ENCODE data around the gene FGFRL1. TPM values are rescaled to one million over a fixed set of nuclear protein-coding genes. Genes with fewer than 3 reads are reported as not detected.

Gene FGFRL1
- total and polyA plus RNA-seq, 2 experiments from 2014 or later = 10.8 to 58.7 TPM

DNA sequence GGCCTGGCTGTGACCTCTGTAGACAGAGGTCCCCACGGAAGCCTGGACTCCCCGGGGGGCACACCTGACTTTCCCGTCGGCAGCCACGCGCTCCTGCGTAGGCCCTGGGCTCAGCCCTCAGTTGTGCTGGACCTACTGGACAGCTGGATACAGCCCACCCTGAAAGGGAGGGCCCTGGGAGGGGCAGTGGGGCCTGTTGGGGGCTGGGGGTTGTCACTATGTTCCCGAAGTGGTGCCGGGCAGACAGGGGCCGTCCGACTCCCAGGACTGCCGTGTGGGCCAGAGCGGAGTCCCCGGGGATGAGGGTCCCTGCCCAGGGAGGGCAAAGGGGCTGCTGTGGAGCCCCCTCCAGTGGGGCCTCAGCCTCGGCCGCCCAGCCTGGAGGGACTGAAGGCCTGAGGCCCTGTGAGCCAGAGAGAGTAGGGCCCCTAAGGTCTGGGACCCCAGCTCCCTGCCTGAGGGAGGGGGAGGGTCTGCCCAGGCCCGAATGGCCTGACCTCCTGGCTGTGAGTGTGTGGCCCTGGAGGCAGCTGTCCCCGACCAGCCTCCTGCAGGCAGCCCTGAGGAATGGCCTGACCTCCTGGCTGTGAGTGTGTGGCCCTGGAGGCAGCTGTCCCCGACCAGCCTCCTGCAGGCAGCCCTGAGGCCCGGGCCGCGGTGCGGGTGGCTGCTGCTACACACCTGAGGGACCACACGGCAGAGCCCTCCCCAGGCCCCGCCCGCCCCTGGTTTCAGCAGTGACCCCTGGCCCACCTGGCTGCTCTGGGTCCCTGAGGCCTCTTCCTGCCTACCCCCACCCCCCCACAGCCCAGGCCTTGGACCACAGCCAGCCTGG lies 25.8 kb downstream of the FGFRL1 start:
- H3K4me3 ChIP-seq = no peak overlapping the region
- no peaks in the 10 kb centered on the region for H3K9me2 ChIP-seq (ENCODE audit: insufficient read depth)
- H3F3A ChIP-seq (ENCODE audit: insufficient read depth) = peaks cover 6% of the 10 kb centered on the region; the same call in 1 of the 2 replicates
- peaks cover 46% of the 10 kb centered on the region for H3K4me1 ChIP-seq (ENCODE audit: insufficient read depth)
- H3K4me2 ChIP-seq (ENCODE audit: unreplicated experiment) = no peak overlapping the region
- H3K27me3 ChIP-seq (replicated peaks; ENCODE audit: insufficient read depth) = no peaks in the 10 kb centered on the region
- no peak overlapping the region for H2AFZ ChIP-seq
- H4K20me1 ChIP-seq (ENCODE audit: insufficient read depth) = no peaks in the 10 kb centered on the region
- no peak overlapping the region for H3K9ac ChIP-seq
- no peak for TF ChIP-seq EZH2phosphoT487 (IDR thresholded peaks at IDR 0.05; ENCODE audit: insufficient read depth, low read depth)
- TF ChIP-seq EZH2 (IDR thresholded peaks at IDR 0.05; ENCODE audit: insufficient read depth, poor library complexity, severe bottlenecking) = no peak
- H3K27ac ChIP-seq = no peak overlapping the region
- no peaks in the 10 kb centered on the region for H3K79me2 ChIP-seq (ENCODE audit: insufficient read depth)
- H3K9me3 ChIP-seq (ENCODE audit: low read depth) = no peaks in the 10 kb centered on the region
- H3K36me3 ChIP-seq (ENCODE audit: low read depth) = no peaks in the 10 kb centered on the region
- no peak for DNase-seq
- WGBS, 2 experiments (ENCODE audit: low coverage in 1 of 2, low lambda C conversion rate in 2 of 2, missing lambda C conversion rate in 2 of 2) = 91 to 94% methylated on average over 9 to 25 of the region's 26 CpGs
- in situ Hi-C loops (cut with MboI) = no loop called here

DNA sequence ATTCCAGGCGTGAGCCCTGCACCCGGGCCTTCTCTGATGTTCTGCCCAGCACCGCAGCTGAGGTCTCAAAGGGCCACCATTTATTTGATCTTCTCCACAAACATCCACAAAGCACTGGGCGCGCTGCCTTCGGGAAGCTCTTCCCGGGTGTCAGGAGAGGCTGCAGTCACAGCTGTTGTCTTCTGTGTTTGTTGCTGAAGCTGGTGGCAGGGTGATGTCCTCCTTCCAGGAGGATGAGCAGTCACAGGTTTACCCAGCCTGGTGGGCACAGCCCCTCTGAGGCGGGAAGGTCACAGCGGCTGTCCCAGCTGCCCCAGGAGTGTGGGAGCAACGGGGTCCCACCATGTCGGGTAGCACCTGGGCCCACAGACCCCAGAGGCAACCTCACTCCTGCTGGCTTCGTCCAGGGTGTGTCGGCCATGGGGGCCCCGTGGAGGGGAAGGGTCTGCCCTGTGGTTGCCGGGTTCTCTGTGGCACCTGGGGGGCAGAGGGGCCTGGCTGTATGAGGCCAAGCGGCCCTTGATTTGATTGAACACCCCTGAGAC lies 27.6 kb downstream of the FGFRL1 start:
- Histone ChIP-seq H3K4me1 (ENCODE audit: insufficient read depth) (peaks cover 43% of the 10 kb centered on the region), H3K27me3 (replicated peaks; ENCODE audit: insufficient read depth) (no peaks in the 10 kb centered on the region), H3K9me2 (ENCODE audit: insufficient read depth) (no peaks in the 10 kb centered on the region), H2AFZ (0 out of 2 replicates have a peak overlapping the region, but pooled peaks have one; percentile 76), H3K36me3 (ENCODE audit: low read depth) (no peaks in the 10 kb centered on the region), H4K20me1 (ENCODE audit: insufficient read depth) (no peaks in the 10 kb centered on the region), H3K9me3 (ENCODE audit: low read depth) (no peaks in the 10 kb centered on the region), H3F3A (ENCODE audit: insufficient read depth) (peaks cover 6% of the 10 kb centered on the region; the same call in 1 of the 2 replicates), H3K4me3 (no peak overlapping the region), H3K9ac (no peak overlapping the region), H3K27ac (no peak overlapping the region), H3K4me2 (ENCODE audit: unreplicated experiment) (no peak overlapping the region), H3K79me2 (ENCODE audit: insufficient read depth) (no peaks in the 10 kb centered on the region)
- in situ Hi-C loops (cut with MboI) = no loop called here
- 52 to 58% methylated on average over 13 to 16 of the region's 16 CpGs for WGBS, 2 experiments (ENCODE audit: low coverage in 1 of 2, low lambda C conversion rate in 2 of 2, missing lambda C conversion rate in 2 of 2)
- TF ChIP-seq EZH2phosphoT487 (IDR thresholded peaks at IDR 0.05; ENCODE audit: insufficient read depth, low read depth) = no peak
- no peak for TF ChIP-seq EZH2 (IDR thresholded peaks at IDR 0.05; ENCODE audit: insufficient read depth, poor library complexity, severe bottlenecking)
- DNase-seq = no peak

DNA sequence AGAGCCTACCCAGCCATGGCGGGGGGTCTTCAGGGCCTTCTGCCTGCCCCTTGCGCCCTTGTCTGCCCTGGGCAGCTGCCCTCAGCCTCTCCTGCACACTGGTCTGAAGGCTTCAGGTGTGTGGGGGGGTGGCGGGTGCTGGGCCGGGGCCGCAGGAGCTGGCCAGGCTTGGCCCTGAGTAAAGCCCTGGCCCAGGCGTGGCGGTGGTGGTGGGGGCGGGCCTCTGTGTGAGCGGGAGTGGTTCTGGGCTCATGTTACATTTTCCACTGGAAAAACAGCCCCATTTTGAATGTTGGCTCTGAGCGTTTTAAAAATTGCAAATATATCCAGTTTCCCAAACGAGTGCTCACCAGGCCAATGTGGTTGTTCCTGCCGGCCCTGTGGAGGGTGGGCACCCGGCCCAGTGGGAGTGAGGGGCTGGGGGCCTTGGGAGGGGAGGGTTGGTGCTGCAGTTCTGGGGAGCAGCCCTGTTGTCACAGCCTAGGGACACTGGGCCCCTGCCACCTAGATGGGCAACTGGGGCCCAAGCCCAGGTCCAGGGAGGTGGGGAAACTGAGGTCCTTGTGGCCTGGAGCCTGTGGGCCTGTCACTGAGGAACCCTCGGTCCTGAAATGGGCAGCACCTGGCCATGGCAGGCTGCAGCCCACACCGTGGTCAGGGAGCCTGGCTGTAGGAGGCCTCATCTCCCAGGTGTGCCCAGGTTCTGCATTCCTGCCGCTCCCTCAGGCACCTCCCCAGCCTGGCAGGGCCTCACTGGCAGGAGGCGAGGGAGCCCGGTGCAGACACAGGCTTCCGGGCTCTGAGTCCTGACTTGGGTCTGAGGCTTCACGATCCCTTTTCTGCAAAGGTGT lies 28.3 kb downstream of the FGFRL1 start:
- peak; percentile 78 for DNase-seq
- in situ Hi-C loops (cut with MboI) = no loop called here

More for the DNA sequence above, 28.3 kb downstream of the FGFRL1 start:
- Histone ChIP-seq H3F3A (ENCODE audit: insufficient read depth) (peaks cover 6% of the 10 kb centered on the region; the same call in 1 of the 2 replicates), H3K9me3 (ENCODE audit: low read depth) (no peaks in the 10 kb centered on the region), H3K9ac (peak overlapping the region; percentile 45; the same call in 1 of the 2 replicates), H3K36me3 (ENCODE audit: low read depth) (no peaks in the 10 kb centered on the region), H3K4me3 (no peak overlapping the region), H3K79me2 (ENCODE audit: insufficient read depth) (no peaks in the 10 kb centered on the region), H4K20me1 (ENCODE audit: insufficient read depth) (no peaks in the 10 kb centered on the region), H2AFZ (peak overlapping the region; percentile 76), H3K4me2 (ENCODE audit: unreplicated experiment) (no peak overlapping the region), H3K27me3 (replicated peaks; ENCODE audit: insufficient read depth) (no peaks in the 10 kb centered on the region), H3K27ac (peak overlapping the region; percentile 56), H3K4me1 (ENCODE audit: insufficient read depth) (peaks cover 46% of the 10 kb centered on the region), H3K9me2 (ENCODE audit: insufficient read depth) (no peaks in the 10 kb centered on the region)
- WGBS, 2 experiments (ENCODE audit: low coverage in 1 of 2, low lambda C conversion rate in 2 of 2, missing lambda C conversion rate in 2 of 2) = 52 to 55% methylated on average over 19 to 20 of the region's 20 CpGs
- TF ChIP-seq EZH2phosphoT487 (IDR thresholded peaks at IDR 0.05; ENCODE audit: insufficient read depth, low read depth) (no peak), EZH2 (IDR thresholded peaks at IDR 0.05; ENCODE audit: insufficient read depth, poor library complexity, severe bottlenecking) (no peak)

Data from GM23248 (cell line).